NCI-H345 treated with DMSO at 0.1 percent for 48 hours (cell line): ENCODE measurements around the gene GRM8.

Experiments used
- DNase-seq: peaks from one replicate; lab custom pipeline; 2025; ENCODE audit not compliant: unreplicated experiment; lab: John Stamatoyannopoulos, UW

The GRM8 gene

GRCh38 chr7:127231415-127231814, 21.3 kb downstream of the GRM8 start:
- DNase-seq: no peak

- DNase-seq: no peak
Observed at GRCh38 chr7:127230192-127230925, 22.4 kb downstream of the GRM8 start.

- no peak for DNase-seq
Observed at GRCh38 chr7:127226685-127227374, 25.9 kb downstream of the GRM8 start.

- no peak for DNase-seq
Observed at GRCh38 chr7:127221731-127222130, 31.0 kb downstream of the GRM8 start.

- DNase-seq: no peak
Observed at GRCh38 chr7:127214956-127215718, 37.6 kb downstream of the GRM8 start.

GRCh38 chr7:127209886-127210285, 42.9 kb downstream of the GRM8 start:
- no peak for DNase-seq

- no peak for DNase-seq
Observed at GRCh38 chr7:127208860-127209259, 43.9 kb downstream of the GRM8 start.

- DNase-seq: no peak
Observed at GRCh38 chr7:127208351-127208750, 44.4 kb downstream of the GRM8 start.

- DNase-seq: no peak
Observed at GRCh38 chr7:127207806-127208205, 44.9 kb downstream of the GRM8 start.

- no peak for DNase-seq
Observed at GRCh38 chr7:127207230-127207629, 45.5 kb downstream of the GRM8 start.

GRCh38 chr7:127194571-127194970, 58.2 kb downstream of the GRM8 start:
- DNase-seq: no peak

- peak; percentile 83 for DNase-seq
Observed at GRCh38 chr7:127189886-127190285, 62.9 kb downstream of the GRM8 start.

GRCh38 chr7:127189074-127189473, 63.7 kb downstream of the GRM8 start:
- DNase-seq: peak; percentile 75

GRCh38 chr7:127187740-127188139, 65.0 kb downstream of the GRM8 start:
- no peak for DNase-seq

GRCh38 chr7:127186686-127187085, 66.1 kb downstream of the GRM8 start:
- DNase-seq: no peak

- no peak for DNase-seq
Observed at GRCh38 chr7:127177156-127177555, 75.6 kb downstream of the GRM8 start.

GRCh38 chr7:127162366-127162765, 90.4 kb downstream of the GRM8 start:
- no peak for DNase-seq

- no peak for DNase-seq
Observed at GRCh38 chr7:127158659-127159058, 94.1 kb downstream of the GRM8 start.

GRCh38 chr7:127154958-127155357, 97.8 kb downstream of the GRM8 start:
- no peak for DNase-seq

GRCh38 chr7:127154101-127154500, 98.6 kb downstream of the GRM8 start:
- no peak for DNase-seq

GRCh38 chr7:127153315-127153714, 99.4 kb downstream of the GRM8 start:
- DNase-seq: no peak

GRCh38 chr7:127152423-127152822, 100.3 kb downstream of the GRM8 start:
- DNase-seq: no peak
